WERI-Rb-1 (cell line): Measurements from ENCODE around the gene INTS11.

Experiments
- DNase-seq: peaks from one replicate; pipeline ENCODE4 v3.0.0-alpha.2; 2020
- H3K27ac ChIP-seq: fragments of 250-450 bp; sonication (Bioruptor Pico); 2 replicates; pipeline ENCODE4 v1.5.1; 2020; ENCODE audit warnings: mild to moderate bottlenecking, moderate library complexity
- H3K27me3 ChIP-seq: fragments of 250-450 bp; sonication (Bioruptor Pico); 2 replicates; pipeline ENCODE4 v1.5.1; 2021; ENCODE audit warnings: mild to moderate bottlenecking, low read depth, moderate library complexity; ENCODE audit not compliant: insufficient read depth, severe bottlenecking
- H3K36me3 ChIP-seq: fragments of 250-450 bp; sonication (Bioruptor Pico); 2 replicates; pipeline ENCODE4 v1.5.1; 2020; ENCODE audit warnings: mild to moderate bottlenecking, moderate library complexity
- H3K4me3 ChIP-seq: 2 replicates; pipeline ENCODE4 v1.5.1; 2011; ENCODE audit warnings: low read depth, mild to moderate bottlenecking, control low read depth, low read length
- H3K9me3 ChIP-seq: fragments of 250-450 bp; sonication (Bioruptor Pico); 2 replicates; pipeline ENCODE4 v1.5.1; 2021; ENCODE audit warnings: mild to moderate bottlenecking, moderate library complexity; ENCODE audit not compliant: severe bottlenecking
- TF ChIP-seq, protein P1 (sequence below): IDR thresholded peaks from 2 replicates; pipeline ENCODE4 v1.5.1; 2011; ENCODE audit warnings: low read depth, mild to moderate bottlenecking, control low read depth, inconsistent platforms, low read length

INTS11 gene

DNA sequence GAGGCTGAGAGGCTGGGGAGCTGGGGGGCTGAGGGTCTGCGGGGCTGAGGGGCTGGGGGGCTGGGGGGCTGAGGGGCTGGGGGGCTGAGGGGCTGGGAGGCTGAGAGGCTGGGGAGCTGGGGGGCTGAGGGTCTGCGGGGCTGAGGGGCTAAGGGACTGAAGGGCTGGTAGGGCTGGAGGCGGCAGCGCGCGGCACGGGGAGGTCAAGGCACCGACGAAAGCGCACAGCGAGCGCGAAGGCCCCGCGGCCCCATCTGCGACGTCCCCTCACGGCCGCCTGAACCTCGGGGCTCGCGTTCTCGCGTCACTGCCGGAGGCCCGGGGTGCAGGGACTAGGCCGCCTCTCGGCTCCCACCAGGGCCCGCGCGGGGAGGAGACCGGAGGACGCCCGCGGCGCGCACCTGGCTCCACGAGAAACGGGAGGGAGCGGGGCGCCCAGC is 356 bp downstream of the INTS11 start:
- no peak for DNase-seq
- H3K9me3 ChIP-seq, result no peaks in the 10 kb centered on the region
- H3K36me3 ChIP-seq, result peaks cover 46% of the 10 kb centered on the region
- TF ChIP-seq, protein P1, sequence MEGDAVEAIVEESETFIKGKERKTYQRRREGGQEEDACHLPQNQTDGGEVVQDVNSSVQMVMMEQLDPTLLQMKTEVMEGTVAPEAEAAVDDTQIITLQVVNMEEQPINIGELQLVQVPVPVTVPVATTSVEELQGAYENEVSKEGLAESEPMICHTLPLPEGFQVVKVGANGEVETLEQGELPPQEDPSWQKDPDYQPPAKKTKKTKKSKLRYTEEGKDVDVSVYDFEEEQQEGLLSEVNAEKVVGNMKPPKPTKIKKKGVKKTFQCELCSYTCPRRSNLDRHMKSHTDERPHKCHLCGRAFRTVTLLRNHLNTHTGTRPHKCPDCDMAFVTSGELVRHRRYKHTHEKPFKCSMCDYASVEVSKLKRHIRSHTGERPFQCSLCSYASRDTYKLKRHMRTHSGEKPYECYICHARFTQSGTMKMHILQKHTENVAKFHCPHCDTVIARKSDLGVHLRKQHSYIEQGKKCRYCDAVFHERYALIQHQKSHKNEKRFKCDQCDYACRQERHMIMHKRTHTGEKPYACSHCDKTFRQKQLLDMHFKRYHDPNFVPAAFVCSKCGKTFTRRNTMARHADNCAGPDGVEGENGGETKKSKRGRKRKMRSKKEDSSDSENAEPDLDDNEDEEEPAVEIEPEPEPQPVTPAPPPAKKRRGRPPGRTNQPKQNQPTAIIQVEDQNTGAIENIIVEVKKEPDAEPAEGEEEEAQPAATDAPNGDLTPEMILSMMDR, result no peak
- H3K27ac ChIP-seq, result peak overlapping the region; percentile 94
- H3K27me3 ChIP-seq, result no peaks in the 10 kb centered on the region
- peak overlapping the region; percentile 93 for H3K4me3 ChIP-seq

DNA sequence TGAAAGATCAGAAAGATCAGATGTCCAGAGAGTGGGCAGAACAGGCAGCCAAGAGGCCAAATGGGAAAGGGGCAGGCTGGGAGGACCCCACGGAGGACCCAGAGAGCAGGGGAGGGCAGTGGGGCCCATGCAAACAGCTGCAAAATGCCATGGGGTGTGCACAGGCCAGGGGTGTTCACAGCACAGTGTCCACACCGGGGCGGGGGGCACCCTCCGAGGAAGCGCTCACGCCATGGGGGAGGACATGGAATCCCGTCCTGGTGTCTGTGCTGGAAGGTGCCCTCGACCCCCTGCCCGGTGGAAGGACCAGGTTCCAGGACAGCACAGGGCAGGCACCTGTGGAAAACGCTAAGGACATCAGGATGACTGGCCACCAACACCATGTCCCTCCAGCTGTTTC is 1.5 kb downstream of the INTS11 start:
- Histone ChIP-seq H3K27ac (no peak overlapping the region), H3K9me3 (no peaks in the 10 kb centered on the region), H3K4me3 (no peak overlapping the region), H3K27me3 (no peaks in the 10 kb centered on the region), H3K36me3 (peaks cover 57% of the 10 kb centered on the region)
- no peak for DNase-seq
- TF ChIP-seq, protein P1, result no peak

DNA sequence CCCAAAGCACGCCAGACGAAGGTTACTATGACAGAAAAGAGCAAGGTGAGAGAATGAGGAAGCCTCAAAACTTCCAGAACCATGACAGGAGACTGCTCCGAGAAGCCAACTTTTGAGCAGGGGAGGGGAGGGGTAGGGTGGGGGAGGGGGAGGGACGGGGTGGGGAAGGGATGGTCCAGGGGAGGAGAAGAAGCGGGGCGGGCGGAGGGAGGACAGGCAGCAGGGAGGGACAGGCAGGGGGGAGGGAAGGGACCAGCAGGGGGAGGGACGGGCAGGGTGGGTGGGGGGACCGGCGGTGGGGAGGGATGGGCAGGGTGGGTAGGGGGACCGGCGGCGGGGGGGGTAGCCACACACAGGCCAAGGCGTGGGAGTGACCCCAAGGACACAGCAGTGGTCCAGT is 2.0 kb downstream of the INTS11 start:
- Histone ChIP-seq H3K27ac (no peak overlapping the region), H3K27me3 (no peaks in the 10 kb centered on the region), H3K9me3 (no peaks in the 10 kb centered on the region), H3K4me3 (no peak overlapping the region), H3K36me3 (peaks cover 57% of the 10 kb centered on the region)
- TF ChIP-seq, protein P1, result no peak
- DNase-seq, result no peak

DNA sequence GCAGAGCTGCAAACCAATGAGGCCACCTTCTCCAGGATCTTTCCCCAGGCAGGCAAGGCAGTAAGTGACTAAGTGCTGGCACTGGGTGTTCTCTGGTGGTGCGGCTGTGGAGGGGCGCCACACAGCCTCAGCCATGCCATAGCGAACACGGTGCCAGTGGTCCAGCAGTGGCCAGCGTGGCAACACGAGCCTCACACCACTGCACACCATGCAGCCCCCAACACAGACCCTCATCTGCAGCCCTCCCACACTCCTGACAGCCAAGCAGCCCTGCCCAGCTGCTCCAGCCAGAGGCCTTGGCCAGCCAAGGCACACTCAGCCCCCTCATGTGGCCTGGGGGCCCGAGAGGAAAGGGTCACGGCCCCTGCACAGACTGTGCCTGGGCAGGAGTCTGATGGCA is 3.0 kb downstream of the INTS11 start:
- no peak for DNase-seq
- H3K27me3 ChIP-seq, result no peaks in the 10 kb centered on the region
- no peaks in the 10 kb centered on the region for H3K9me3 ChIP-seq
- TF ChIP-seq, protein P1, result no peak
- no peak overlapping the region for H3K4me3 ChIP-seq
- H3K27ac ChIP-seq, result no peak overlapping the region
- peaks cover 62% of the 10 kb centered on the region for H3K36me3 ChIP-seq

DNA sequence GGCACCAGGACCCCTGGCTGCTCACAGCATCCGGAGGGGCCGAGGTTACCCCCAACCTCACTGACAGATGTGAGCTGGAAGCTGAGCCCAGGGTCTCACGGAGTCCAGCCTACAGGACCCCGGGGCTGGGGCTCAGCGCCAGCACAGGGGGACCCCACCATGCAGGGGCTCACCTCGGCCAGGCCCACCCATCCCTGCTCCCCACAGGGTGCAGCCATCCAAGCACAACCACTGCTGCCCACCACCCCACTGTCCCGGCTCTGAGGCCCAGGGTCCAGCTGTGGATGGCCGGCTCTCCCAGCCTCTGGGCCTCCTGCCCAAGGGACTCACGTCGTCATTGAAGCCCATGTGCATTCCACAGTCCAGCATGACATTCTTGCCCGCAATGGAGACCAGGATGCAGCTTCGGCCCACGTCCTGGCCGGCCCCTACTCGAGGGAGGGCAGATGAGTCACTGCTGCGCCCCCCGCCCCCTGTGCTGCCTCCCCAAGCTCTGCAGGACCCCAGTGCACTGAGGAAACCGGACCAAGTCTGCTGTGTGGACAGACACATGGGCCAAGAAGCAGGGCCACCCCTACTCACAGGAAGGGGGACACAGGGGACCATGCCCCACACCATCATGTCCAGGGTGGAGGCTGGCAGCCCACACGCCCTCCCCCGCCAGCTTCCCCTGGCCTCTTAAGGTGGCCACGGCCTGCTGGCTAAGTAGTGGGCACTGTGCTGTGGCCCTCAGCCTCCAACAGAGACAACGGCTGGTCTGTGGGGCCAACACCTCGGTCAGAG is 3.6 kb downstream of the INTS11 start:
- TF ChIP-seq, protein P1, result no peak
- peaks cover 68% of the 10 kb centered on the region for H3K36me3 ChIP-seq
- no peak overlapping the region for H3K4me3 ChIP-seq
- H3K27ac ChIP-seq, result no peak overlapping the region
- no peak for DNase-seq
- H3K9me3 ChIP-seq, result no peaks in the 10 kb centered on the region
- H3K27me3 ChIP-seq, result no peaks in the 10 kb centered on the region

DNA sequence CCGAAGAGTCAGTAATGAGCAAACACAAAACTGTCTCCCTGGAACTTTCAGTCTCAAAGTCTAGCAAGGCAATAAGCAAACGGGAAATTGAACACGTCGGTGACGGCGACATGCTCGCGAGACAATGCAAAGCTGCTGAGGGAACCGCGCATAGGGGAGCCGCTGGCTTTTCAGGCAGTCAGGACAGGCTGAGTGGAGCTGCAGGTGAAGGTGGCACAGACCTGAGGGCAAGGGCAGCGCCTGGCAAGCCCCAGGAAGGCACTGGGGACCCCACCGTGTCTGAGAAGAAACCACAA is 4.9 kb downstream of the INTS11 start:
- Histone ChIP-seq H3K36me3 (peaks cover 77% of the 10 kb centered on the region), H3K27ac (no peak overlapping the region), H3K4me3 (no peak overlapping the region), H3K9me3 (no peaks in the 10 kb centered on the region), H3K27me3 (no peaks in the 10 kb centered on the region)
- no peak for DNase-seq
- TF ChIP-seq, protein P1, result no peak
